ENCODE results near the gene DCAF15.
A peak's percentile ranks its signal among the peaks of the same experiment; 100 is the strongest.
"Not testable (repeated sequence)": the region's sequence is repeated elsewhere in the genome, so short reads cannot be mapped to it uniquely, and the experiment has no call there.

Gene DCAF15

GRCh38 chr19:13920524-13920923 lies 31.8 kb upstream of the DCAF15 start:
- no peak overlapping the region for H3K4me3 ChIP-seq (ENCODE audit: control insufficient read depth, low read depth, low read length)
- TF ChIP-seq CTCF (conservative IDR thresholded peaks at IDR 0.05; ENCODE audit: control insufficient read depth, insufficient read depth, low read depth, low read length): no peak
- DNase-seq (ENCODE audit: low read depth): no peak

DNA sequence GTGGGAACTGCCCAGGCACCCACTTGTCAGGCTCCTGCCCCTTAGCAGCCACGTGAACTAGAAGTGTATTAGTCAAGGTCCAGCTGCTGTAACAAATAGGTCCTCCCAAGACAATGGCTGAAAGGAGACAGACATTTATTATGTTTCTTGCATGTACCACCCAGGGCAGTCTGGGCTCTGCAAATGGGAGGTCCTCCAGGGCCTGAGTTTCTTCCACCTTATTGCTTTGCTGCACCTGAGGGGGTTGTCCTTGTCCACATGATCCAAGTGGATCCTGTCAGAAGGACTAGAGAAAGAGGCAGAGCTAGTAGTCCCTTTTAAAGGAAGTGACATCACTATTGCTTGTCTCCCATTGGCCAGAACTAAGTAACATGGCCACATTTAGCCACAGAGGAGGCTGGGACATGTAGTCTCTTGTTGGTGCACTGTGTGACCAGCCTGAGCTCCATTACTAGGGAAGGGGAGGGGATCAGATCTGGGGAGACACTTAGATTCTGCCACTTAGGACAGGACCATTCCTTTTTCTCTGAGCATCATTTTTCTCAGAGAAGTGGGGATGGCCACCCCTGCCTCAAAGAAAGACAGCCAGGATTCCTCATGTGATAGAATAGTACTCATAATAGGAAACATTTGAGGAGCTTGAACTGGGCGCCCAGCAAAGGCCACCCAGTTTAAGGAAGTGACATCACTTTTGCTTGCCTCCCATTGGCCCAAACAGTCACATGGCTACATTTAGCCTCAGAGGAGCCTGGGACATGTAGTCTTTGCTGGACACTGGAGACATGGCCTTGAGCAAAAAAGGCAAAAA lies 31.2 kb upstream of the DCAF15 start:
- H3K4me3 ChIP-seq (ENCODE audit: control insufficient read depth, low read depth, low read length): no peak overlapping the region
- TF ChIP-seq CTCF (conservative IDR thresholded peaks at IDR 0.05; ENCODE audit: control insufficient read depth, insufficient read depth, low read depth, low read length): no peak
- DNase-seq (ENCODE audit: low read depth): peak; percentile 64

DNA sequence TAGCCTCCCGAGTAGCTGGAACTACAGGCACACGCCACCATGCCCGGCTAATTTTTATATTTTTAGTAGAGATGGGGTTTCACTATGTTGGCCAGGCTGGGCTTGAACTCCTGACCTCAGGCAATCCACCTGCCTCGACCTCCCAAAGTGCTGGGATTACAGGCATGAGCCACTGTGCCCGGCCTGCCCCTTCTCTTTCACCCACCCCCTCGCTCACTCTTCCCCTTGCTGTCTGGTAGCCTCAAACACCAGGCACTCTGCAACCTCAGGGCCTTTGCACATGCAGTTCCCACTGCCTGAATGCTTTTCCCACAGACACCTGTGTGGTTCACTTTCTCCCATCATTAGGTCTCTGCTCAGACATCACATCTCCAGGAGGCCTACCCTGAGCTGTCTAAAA lies 30.2 kb upstream of the DCAF15 start:
- H3K4me3 ChIP-seq (ENCODE audit: control insufficient read depth, low read depth, low read length): not testable (repeated sequence)

GRCh38 chr19:13923194-13923987 lies 28.9 kb upstream of the DCAF15 start:
- TF ChIP-seq CTCF (conservative IDR thresholded peaks at IDR 0.05; ENCODE audit: control insufficient read depth, insufficient read depth, low read depth, low read length): no peak
- H3K4me3 ChIP-seq (ENCODE audit: control insufficient read depth, low read depth, low read length): no peak overlapping the region
- DNase-seq (ENCODE audit: low read depth): no peak

More for the DNA sequence above, 30.2 kb upstream of the DCAF15 start:
- DNase-seq (ENCODE audit: low read depth): not testable (repeated sequence)

GRCh38 chr19:13926010-13926409 lies 26.3 kb upstream of the DCAF15 start:
- DNase-seq (ENCODE audit: low read depth): no peak
- no peak overlapping the region for H3K4me3 ChIP-seq (ENCODE audit: control insufficient read depth, low read depth, low read length)
- TF ChIP-seq CTCF (conservative IDR thresholded peaks at IDR 0.05; ENCODE audit: control insufficient read depth, insufficient read depth, low read depth, low read length): no peak

DNA sequence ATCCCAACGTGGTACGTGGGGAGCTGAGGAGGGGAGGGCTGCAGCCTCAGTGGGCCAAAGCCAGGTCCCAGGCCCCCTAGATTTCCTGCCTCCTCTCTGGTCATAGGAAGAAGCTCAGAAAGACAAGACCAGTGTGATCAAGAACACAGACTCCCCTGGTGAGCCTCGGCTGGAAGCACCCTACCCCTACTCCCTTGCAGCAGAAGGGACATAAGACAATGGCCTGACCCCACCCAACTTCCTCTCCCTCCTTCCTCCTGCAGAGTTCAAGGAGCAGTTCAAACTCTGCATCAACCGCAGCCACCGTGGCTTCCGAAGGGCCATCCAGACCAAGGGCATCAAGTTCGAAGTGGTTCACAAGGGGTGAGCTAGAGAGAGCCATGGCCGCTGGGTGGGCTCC lies 25.6 kb upstream of the DCAF15 start:
- no peak for TF ChIP-seq CTCF (conservative IDR thresholded peaks at IDR 0.05; ENCODE audit: control insufficient read depth, insufficient read depth, low read depth, low read length)
- no peak overlapping the region for H3K4me3 ChIP-seq (ENCODE audit: control insufficient read depth, low read depth, low read length)
- no peak for DNase-seq (ENCODE audit: low read depth)

DNA sequence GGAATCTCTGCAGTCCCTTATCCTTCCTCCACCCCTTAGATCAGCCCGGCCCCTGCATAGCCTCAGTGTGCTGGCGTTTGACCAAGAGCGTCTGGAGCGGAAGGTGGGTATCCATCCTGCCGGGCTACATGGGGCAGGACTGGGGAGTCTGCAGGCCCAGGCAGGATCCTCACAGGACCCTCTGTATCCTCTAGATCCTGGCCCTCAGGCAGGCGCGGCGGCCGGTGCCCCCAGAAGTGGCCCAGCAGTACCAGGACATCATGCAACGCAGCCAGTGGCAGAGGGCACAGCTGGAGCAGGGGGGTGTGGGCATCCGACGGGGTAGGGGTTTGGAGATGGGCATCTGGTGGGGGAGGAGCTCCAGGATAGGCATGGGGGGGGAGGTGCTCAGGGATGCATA lies 23.0 kb upstream of the DCAF15 start:
- DNase-seq (ENCODE audit: low read depth): no peak
- TF ChIP-seq CTCF (conservative IDR thresholded peaks at IDR 0.05; ENCODE audit: control insufficient read depth, insufficient read depth, low read depth, low read length): no peak
- no peak overlapping the region for H3K4me3 ChIP-seq (ENCODE audit: control insufficient read depth, low read depth, low read length)

Measured in fibroblast of mammary gland (primary cell).